Aorta (tissue), 5 donors: ENCODE results near the gene DNAJC3. TPM values are rescaled to one million over a fixed set of nuclear protein-coding genes. Genes with fewer than 3 reads are reported as not detected.

Source experiments
- ATAC-seq: fragments of 200-7000 bp; cut with Tn5 transposase; one replicate; pipeline ENCODE4 v1.9.1; 2022; ENCODE audit warnings: moderate library complexity; ENCODE audit not compliant: low FRiP score
- DNase-seq, 2 donors: peaks; one replicate each; pipeline ENCODE4 v3.0.0-alpha.2; 2020
- H3K27ac ChIP-seq, 2 donors: one replicate each; pipeline ENCODE4 v1.5.1; 2013; ENCODE audit warnings: low read length in 2 of 2, mild to moderate bottlenecking in 2 of 2, moderate library complexity in 2 of 2, control low read depth in 1 of 2, inconsistent platforms in 1 of 2, low read depth in 1 of 2
- H3K27me3 ChIP-seq, 2 donors: one replicate each; pipeline ENCODE4 v1.6.1; 2013; ENCODE audit warnings: control low read depth in 1 of 2, low read length in 1 of 2, mild to moderate bottlenecking in 1 of 2, moderate library complexity in 1 of 2; ENCODE audit not compliant: insufficient read depth in 2 of 2, control insufficient read depth in 1 of 2
- H3K36me3 ChIP-seq, 2 donors: one replicate each; pipeline ENCODE4 v1.6.1; 2013; ENCODE audit warnings: control low read depth in 1 of 2, low read length in 1 of 2, mild to moderate bottlenecking in 1 of 2; ENCODE audit not compliant: insufficient read depth in 2 of 2, control insufficient read depth in 1 of 2
- H3K4me1 ChIP-seq, 2 donors: one replicate each; pipeline ENCODE4 v1.6.1; 2013; ENCODE audit warnings: low read length in 2 of 2, control low read depth in 1 of 2, mild to moderate bottlenecking in 1 of 2, moderate library complexity in 1 of 2; ENCODE audit not compliant: insufficient read depth in 2 of 2, control insufficient read depth in 1 of 2
- H3K4me3 ChIP-seq, 2 donors: one replicate each; pipeline ENCODE4 v1.5.1; 2013; ENCODE audit warnings: low read length in 2 of 2, control low read depth in 1 of 2, mild to moderate bottlenecking in 1 of 2
- H3K9me3 ChIP-seq: one replicate; pipeline ENCODE4 v1.6.1; 2013; ENCODE audit warnings: mild to moderate bottlenecking, low read length; ENCODE audit not compliant: control insufficient read depth
- WGBS, 2 donors: extraction: QIAGEN DNeasy Blood & Tissue Kit; methylation state at CpG; one replicate each; pipeline ENCODE4 v1.1.7; 2013; 5-methylcytosine and 5-hydroxymethylcytosine counted together
- intact Hi-C, 2 donors: fragments of 100-400 bp; cut with DNase I; formaldehyde crosslinking; loops; one replicate each; pipeline versions ENCODE4 v1.14.2 to v1.15.0; 2022
- long read RNA-seq, 2 donors: library from polyadenylated mRNA; unstranded; transcript quantifications; one replicate each; pipeline ENCODE4 v2.0.0, GENCODE V29; 2020 to 2021
- polyA plus RNA-seq, 2 donors: library from polyadenylated mRNA; stranded (reverse); fragments of 200-250 nt; gene quantifications; one replicate each; pipeline ENCODE4 v1.2.3, GENCODE V29; 2013
- total RNA-seq, 2 donors: library from RNA; stranded (reverse); fragmentation: NEBNext Ultra II Directional; extraction: Animal tissue kit (Norgen Biotek cat#: 25700); gene quantifications; one replicate each; pipeline ENCODE4 v1.2.1, GENCODE V29; 2021
- donor health status: healthy with polysubstance abuse.
- donor health status: Bipolar disorder and iron deficiency.
- donor health status: DM: no; HTN: no; CAD: no.
- donor health status: DM: no; HTN: no; CAD: no.
- donor health status: DM: yes; HTN: yes; CAD: no.

The DNAJC3 gene, protein sequence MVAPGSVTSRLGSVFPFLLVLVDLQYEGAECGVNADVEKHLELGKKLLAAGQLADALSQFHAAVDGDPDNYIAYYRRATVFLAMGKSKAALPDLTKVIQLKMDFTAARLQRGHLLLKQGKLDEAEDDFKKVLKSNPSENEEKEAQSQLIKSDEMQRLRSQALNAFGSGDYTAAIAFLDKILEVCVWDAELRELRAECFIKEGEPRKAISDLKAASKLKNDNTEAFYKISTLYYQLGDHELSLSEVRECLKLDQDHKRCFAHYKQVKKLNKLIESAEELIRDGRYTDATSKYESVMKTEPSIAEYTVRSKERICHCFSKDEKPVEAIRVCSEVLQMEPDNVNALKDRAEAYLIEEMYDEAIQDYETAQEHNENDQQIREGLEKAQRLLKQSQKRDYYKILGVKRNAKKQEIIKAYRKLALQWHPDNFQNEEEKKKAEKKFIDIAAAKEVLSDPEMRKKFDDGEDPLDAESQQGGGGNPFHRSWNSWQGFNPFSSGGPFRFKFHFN
- total RNA-seq, result 10 to 100 TPM; 57.8 to 60.3 TPM
- polyA plus RNA-seq, result 10 to 100 TPM; 11.8 to 19.0 TPM
- long read RNA-seq, donor 1, full-length matches to known transcripts, result 12 of 235 reads
- long read RNA-seq, donor 1, partial matches to known transcripts, result 182 of 235 reads
- long read RNA-seq, donor 1, other reads (novel, unspliced or antisense), result 41 of 235 reads
- long read RNA-seq, donor 2, full-length matches to known transcripts, result 9 of 27 reads
- long read RNA-seq, donor 2, partial matches to known transcripts, result 10 of 27 reads
- long read RNA-seq, donor 2, other reads (novel, unspliced or antisense), result 8 of 27 reads

DNA sequence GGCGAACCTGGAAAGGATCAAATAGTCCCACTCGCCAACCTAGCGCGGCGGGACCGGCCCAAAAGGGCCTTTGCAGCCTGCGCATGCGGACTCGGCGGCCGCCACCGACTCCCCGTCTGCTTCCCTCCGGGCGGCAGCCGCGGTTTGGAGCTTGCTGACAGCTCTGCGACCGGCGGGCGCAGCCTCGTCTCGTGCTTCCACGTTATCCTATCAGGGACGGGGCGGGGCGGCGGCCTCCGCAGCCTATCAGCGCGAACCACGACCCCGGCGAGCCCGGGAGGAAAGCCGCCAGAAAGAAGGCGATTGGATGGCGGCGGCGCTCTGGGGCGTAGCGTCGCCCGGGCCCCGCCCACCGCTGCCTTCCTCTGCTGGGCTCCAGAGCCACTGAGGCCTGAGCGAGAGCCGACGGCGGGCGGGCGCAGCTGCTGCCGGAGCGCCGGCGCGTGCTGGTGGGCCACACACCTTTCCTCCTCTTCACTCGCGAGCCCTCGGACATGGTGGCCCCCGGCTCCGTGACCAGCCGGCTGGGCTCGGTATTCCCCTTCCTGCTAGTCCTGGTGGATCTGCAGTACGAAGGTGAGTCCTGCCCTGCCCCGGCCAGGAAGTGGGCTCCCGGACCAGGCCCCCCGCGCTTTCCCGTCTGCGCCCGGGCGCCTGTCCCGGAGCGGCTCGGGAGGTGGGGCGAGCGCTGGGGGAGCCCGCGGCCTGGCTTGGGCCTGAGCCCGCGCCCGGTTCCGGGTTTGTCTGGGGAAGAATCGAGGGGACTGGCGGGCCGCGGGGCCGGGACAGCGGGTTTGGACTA lies at the start of gene DNAJC3:
TSS of gene DNAJC3 (plus strand) at position 378 of the 802 bp plus-strand sequence. CDS start at position 495, 117 bp downstream.
- DNase-seq (peak; percentile 99 to 100), ATAC-seq (peak; percentile 100)
- Histone ChIP-seq H3K4me3 (peak within 1 kb of the TSS; percentile 66 to 81), H3K4me1 (no peaks in the 10 kb centered on the region), H3K27ac (peak within 1 kb of the TSS; percentile 58 to 90), H3K36me3 (no peaks in the 10 kb centered on the region), H3K9me3 (peaks cover under 1% of the 10 kb centered on the region), H3K27me3 (no peaks in the 10 kb centered on the region)
- intact Hi-C loops, result loop anchor here (5.0 to 10.0 kb wide), 3 partner anchors 35 to 172 kb away; partner anchors contain the start of gene DZIP1 (in 1 of the 2)
- 0 to 1% methylated on average over 74 to 90 of the region's 90 CpGs for WGBS, 2 donors

DNA sequence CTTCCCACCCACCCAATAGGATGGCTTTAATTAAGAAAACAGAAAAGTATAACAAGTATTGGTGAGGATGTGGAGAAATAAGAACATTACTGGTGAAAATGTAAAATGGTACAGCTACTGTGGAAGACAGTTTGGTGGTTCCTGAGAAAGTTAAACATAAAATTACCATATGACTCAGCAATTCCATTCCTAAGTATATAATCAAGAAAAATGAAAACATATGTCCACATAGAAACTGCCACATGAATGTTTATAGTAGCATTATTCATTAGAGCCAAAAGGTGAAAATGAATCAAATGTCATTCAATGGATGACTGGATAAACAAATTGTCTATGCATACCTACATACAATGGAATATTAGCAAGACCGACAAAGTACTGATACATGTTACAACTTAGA lies 49.3 kb upstream of the DNAJC3 start:
- 96 to 99% methylated on average over 1 of the region's 1 CpG for WGBS, 2 donors
- ATAC-seq, result no peak
- no peak for DNase-seq
- H3K4me3 ChIP-seq, result no peak overlapping the region
- peaks cover 0 to 6% of the 10 kb centered on the region in 2 donors for H3K36me3 ChIP-seq
- H3K27ac ChIP-seq, result no peak overlapping the region
- H3K27me3 ChIP-seq, result no peaks in the 10 kb centered on the region
- H3K9me3 ChIP-seq, result no peaks in the 10 kb centered on the region
- no peaks in the 10 kb centered on the region for H3K4me1 ChIP-seq
- intact Hi-C loops, result no loop called here

DNA sequence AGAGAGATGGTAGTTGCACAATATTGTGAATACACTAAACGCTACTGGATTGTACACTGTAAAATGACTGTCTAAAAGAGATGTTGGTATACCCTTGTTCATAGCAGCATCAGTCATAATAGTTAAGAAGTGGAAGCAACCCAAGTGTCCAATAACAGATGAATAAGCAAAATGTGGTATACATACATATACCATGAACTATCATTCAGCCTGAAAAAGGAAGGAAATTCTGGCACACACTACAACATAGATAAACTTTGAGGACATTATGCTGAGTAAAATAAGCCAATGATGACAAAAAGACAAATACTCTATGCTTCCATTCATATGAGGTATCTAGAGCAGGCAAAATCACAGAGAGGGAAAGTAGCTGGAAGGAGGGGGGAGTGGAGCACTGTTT lies 48.5 kb upstream of the DNAJC3 start:
- H3K27ac ChIP-seq, result no peak overlapping the region
- no peaks in the 10 kb centered on the region for H3K4me1 ChIP-seq
- H3K9me3 ChIP-seq, result no peaks in the 10 kb centered on the region
- no peaks in the 10 kb centered on the region for H3K27me3 ChIP-seq
- peaks cover 2 to 6% of the 10 kb centered on the region in 2 donors for H3K36me3 ChIP-seq
- no peak overlapping the region for H3K4me3 ChIP-seq
- ATAC-seq (no peak), DNase-seq (no peak)
- intact Hi-C loops, result no loop called here
- WGBS, 2 donors, result 99 to 100% methylated on average over 1 of the region's 1 CpG

DNA sequence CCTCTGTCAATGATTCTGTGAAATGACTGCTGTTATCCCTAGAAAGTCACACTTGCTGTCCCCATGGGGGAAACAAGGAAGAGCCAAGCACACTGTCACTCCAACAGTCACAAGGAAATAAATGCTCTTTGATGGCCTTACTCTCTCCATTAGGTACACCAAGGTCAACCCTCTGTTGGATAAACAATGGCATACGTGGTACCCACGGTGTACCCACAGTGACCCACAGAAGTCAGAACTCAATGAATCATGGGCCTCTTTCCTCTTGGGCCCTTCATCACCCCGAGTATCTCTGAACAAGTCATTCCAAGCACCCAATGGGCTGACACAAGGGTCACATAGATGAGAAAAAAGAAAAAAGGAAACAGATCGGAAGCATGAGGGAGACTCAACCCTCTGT lies 47.9 kb upstream of the DNAJC3 start:
- no peaks in the 10 kb centered on the region for H3K4me1 ChIP-seq
- intact Hi-C loops, result no loop called here
- H3K4me3 ChIP-seq, result no peak overlapping the region
- no peak for DNase-seq
- H3K9me3 ChIP-seq, result no peaks in the 10 kb centered on the region
- H3K27ac ChIP-seq, result no peak overlapping the region
- peaks cover 2 to 6% of the 10 kb centered on the region in 2 donors for H3K36me3 ChIP-seq
- no peaks in the 10 kb centered on the region for H3K27me3 ChIP-seq
- WGBS, 2 donors, result 90 to 93% methylated on average over 4 of the region's 4 CpGs
- ATAC-seq, result no peak

DNA sequence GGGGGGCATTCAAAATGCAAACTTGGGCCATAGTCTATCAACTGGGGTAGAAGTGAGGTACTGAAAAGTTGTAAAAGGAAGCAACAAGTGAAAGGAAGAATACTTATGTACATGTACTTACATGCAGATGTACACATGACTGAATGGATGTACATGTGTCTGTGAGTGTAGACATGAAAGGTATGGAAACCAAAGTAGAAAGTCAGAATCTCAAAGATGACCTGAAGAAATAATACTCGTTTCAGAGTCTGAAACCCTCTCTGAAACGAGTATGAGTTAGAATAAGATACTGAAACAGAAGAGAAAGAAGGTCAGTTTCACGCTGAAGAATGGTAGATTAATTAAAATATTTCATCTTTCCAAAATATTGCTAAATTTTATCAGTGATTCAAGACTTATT lies 46.3 kb upstream of the DNAJC3 start:
- Histone ChIP-seq H3K27ac (no peak overlapping the region), H3K4me3 (no peak overlapping the region), H3K4me1 (no peaks in the 10 kb centered on the region), H3K27me3 (no peaks in the 10 kb centered on the region), H3K9me3 (no peaks in the 10 kb centered on the region), H3K36me3 (peaks cover 2 to 6% of the 10 kb centered on the region in 2 donors)
- DNase-seq (no peak), ATAC-seq (no peak)
- intact Hi-C loops, result no loop called here
- WGBS, 2 donors, result 90 to 94% methylated on average over 3 of the region's 3 CpGs

DNA sequence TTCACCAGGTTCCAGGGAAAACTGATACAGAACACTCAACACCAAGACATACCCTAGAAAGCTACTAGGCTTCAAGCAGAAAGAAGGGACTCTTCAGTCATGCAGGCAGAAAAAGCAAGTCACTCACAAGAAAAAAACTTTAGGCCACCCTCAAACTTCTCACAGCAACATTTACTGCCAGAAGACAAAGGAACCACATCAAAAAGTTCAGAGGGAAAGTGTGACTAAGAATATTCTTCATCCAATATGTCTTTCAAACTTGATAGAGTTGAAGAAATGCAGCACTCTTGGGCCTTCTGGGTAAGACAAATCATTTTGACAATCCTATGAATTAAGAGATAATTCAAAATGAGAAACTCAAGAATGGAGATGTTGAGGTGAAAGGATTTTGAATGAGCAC lies 40.1 kb upstream of the DNAJC3 start:
- ATAC-seq, result no peak
- intact Hi-C loops, result no loop called here
- no peaks in the 10 kb centered on the region for H3K4me1 ChIP-seq
- peaks cover 0 to 2% of the 10 kb centered on the region in 2 donors for H3K36me3 ChIP-seq
- H3K27me3 ChIP-seq, result no peaks in the 10 kb centered on the region
- DNase-seq, result no peak
- no peak overlapping the region for H3K27ac ChIP-seq
- no peak overlapping the region for H3K4me3 ChIP-seq
- no peaks in the 10 kb centered on the region for H3K9me3 ChIP-seq

DNA sequence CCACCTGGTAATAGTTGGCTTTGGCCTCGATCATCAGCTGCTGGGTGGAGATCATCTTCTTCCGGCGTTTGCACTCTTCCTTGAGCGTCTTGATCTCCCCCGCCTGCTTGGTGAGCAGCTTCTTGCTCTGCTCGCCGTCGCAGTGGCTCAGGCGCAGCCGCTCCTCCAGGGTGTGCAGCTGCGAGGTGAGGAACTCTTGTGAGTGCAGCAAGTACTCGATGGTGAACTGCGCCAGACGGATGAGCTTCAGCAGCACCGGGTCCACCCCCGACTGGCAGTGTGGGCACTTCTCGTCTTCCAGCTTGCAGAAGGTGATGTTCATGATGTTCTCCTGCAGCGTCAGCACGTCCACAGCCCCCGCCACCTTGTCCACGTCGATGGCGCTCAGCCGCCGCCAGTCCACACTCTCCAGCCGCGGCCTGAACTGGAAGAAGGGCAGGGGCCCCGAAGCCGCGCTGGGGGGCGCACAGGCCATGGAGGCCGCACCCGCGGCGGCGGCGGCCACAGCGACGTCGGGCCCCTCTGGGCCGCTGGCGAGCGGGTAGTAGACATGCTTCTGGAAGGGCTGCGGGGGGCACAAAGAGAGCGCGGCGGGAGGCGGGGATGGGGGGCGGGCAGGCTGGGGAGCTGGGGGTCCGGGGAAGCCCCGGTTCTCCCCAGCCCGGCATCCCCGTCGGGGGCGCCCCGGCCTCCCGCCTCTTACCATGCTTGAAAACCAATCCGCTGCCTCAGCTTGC lies 35.5 kb upstream of the DNAJC3 start:
- WGBS, 2 donors, result 28 to 35% methylated on average over 40 to 58 of the region's 58 CpGs
- H3K4me3 ChIP-seq, result peak overlapping the region; percentile 31 to 51
- intact Hi-C loops, result loop anchor here in 1 of 2 donors (5.0 kb wide), 1 partner anchor 36 kb away; the partner anchor contains the start of gene DNAJC3
- H3K27ac ChIP-seq, result no peak overlapping the region
- H3K36me3 ChIP-seq, result no peaks in the 10 kb centered on the region
- peaks cover 0 to 2% of the 10 kb centered on the region in 2 donors for H3K4me1 ChIP-seq
- no peaks in the 10 kb centered on the region for H3K27me3 ChIP-seq
- ATAC-seq, result no peak
- DNase-seq, result peak; percentile 45 to 72
- no peaks in the 10 kb centered on the region for H3K9me3 ChIP-seq
